ENCODE data around the gene IL4R. TPM values are rescaled to one million over a fixed set of nuclear protein-coding genes. Genes with fewer than 3 reads are reported as not detected.

Gene IL4R
- polyA plus RNA-seq, 1 donor from 2014 or later = 0.07 TPM

DNA sequence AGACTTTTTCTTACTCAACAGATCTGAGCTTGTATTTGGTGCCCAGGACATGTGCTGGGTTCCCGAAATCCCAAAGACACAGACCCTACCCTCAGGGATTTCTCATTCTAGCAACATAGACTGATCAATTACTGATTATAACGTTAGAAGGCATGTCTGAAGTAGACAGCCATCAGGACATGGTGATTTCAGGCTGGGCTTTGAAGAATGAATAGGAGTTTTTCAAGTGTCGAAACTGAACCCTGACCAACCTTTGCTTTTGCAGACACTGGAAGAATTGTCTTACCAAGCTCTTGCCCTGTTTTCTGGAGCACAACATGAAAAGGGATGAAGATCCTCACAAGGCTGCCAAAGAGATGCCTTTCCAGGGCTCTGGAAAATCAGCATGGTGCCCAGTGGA lies 48.2 kb downstream of the IL4R start:
- no peak for TF ChIP-seq EZH2 (IDR thresholded peaks at IDR 0.05; ENCODE audit: borderline replicate concordance, insufficient read depth, low read length, poor library complexity, severe bottlenecking)
- TF ChIP-seq EP300 (conservative IDR thresholded peaks at IDR 0.05; ENCODE audit: poor library complexity, severe bottlenecking) = no peak
- TF ChIP-seq, protein P1, sequence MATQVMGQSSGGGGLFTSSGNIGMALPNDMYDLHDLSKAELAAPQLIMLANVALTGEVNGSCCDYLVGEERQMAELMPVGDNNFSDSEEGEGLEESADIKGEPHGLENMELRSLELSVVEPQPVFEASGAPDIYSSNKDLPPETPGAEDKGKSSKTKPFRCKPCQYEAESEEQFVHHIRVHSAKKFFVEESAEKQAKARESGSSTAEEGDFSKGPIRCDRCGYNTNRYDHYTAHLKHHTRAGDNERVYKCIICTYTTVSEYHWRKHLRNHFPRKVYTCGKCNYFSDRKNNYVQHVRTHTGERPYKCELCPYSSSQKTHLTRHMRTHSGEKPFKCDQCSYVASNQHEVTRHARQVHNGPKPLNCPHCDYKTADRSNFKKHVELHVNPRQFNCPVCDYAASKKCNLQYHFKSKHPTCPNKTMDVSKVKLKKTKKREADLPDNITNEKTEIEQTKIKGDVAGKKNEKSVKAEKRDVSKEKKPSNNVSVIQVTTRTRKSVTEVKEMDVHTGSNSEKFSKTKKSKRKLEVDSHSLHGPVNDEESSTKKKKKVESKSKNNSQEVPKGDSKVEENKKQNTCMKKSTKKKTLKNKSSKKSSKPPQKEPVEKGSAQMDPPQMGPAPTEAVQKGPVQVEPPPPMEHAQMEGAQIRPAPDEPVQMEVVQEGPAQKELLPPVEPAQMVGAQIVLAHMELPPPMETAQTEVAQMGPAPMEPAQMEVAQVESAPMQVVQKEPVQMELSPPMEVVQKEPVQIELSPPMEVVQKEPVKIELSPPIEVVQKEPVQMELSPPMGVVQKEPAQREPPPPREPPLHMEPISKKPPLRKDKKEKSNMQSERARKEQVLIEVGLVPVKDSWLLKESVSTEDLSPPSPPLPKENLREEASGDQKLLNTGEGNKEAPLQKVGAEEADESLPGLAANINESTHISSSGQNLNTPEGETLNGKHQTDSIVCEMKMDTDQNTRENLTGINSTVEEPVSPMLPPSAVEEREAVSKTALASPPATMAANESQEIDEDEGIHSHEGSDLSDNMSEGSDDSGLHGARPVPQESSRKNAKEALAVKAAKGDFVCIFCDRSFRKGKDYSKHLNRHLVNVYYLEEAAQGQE (IDR thresholded peaks at IDR 0.05; ENCODE audit: borderline replicate concordance) = no peak
- TF ChIP-seq SMC3 (conservative IDR thresholded peaks at IDR 0.05; ENCODE audit: poor library complexity) = no peak
- TF ChIP-seq POLR2AphosphoS5 (IDR thresholded peaks at IDR 0.05) = no peak
- TF ChIP-seq, protein P2, sequence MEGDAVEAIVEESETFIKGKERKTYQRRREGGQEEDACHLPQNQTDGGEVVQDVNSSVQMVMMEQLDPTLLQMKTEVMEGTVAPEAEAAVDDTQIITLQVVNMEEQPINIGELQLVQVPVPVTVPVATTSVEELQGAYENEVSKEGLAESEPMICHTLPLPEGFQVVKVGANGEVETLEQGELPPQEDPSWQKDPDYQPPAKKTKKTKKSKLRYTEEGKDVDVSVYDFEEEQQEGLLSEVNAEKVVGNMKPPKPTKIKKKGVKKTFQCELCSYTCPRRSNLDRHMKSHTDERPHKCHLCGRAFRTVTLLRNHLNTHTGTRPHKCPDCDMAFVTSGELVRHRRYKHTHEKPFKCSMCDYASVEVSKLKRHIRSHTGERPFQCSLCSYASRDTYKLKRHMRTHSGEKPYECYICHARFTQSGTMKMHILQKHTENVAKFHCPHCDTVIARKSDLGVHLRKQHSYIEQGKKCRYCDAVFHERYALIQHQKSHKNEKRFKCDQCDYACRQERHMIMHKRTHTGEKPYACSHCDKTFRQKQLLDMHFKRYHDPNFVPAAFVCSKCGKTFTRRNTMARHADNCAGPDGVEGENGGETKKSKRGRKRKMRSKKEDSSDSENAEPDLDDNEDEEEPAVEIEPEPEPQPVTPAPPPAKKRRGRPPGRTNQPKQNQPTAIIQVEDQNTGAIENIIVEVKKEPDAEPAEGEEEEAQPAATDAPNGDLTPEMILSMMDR (IDR thresholded peaks at IDR 0.05; ENCODE audit: poor library complexity, severe bottlenecking) = no peak
- no peak for TF ChIP-seq TAF1 (IDR thresholded peaks at IDR 0.05; ENCODE audit: low read depth)
- no peak for TF ChIP-seq MXI1 (conservative IDR thresholded peaks at IDR 0.05; ENCODE audit: poor library complexity, severe bottlenecking)
- TF ChIP-seq RAD21 (conservative IDR thresholded peaks at IDR 0.05) = no peak
- Histone ChIP-seq H3K9me3 (ENCODE audit: low read length) (no peaks in the 10 kb centered on the region), H3K27ac (ENCODE audit: low read length) (no peak overlapping the region), H3K9me2 (ENCODE audit: insufficient read depth, low read length) (no peaks in the 10 kb centered on the region), H3K79me2 (replicated peaks; ENCODE audit: insufficient read depth, low read length) (no peaks in the 10 kb centered on the region), H3K27me3 (ENCODE audit: insufficient read depth, low read depth, low read length) (no peaks in the 10 kb centered on the region), H3K9ac (ENCODE audit: low read length) (no peak overlapping the region), H3K4me2 (ENCODE audit: low read length) (no peak overlapping the region), H4K20me1 (ENCODE audit: insufficient read depth) (no peaks in the 10 kb centered on the region), H3F3A (ENCODE audit: insufficient read depth, low read length, poor library complexity, severe bottlenecking) (no peaks in the 10 kb centered on the region), H3K4me3 (ENCODE audit: low read length) (no peak overlapping the region), H3K36me3 (ENCODE audit: insufficient read depth, low read length) (no peaks in the 10 kb centered on the region), H2AFZ (ENCODE audit: low read depth, low read length) (no peak overlapping the region)

DNA sequence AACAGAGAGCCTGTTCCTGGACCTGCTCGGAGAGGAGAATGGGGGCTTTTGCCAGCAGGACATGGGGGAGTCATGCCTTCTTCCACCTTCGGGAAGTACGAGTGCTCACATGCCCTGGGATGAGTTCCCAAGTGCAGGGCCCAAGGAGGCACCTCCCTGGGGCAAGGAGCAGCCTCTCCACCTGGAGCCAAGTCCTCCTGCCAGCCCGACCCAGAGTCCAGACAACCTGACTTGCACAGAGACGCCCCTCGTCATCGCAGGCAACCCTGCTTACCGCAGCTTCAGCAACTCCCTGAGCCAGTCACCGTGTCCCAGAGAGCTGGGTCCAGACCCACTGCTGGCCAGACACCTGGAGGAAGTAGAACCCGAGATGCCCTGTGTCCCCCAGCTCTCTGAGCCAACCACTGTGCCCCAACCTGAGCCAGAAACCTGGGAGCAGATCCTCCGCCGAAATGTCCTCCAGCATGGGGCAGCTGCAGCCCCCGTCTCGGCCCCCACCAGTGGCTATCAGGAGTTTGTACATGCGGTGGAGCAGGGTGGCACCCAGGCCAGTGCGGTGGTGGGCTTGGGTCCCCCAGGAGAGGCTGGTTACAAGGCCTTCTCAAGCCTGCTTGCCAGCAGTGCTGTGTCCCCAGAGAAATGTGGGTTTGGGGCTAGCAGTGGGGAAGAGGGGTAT lies 48.9 kb downstream of the IL4R start:
- TF ChIP-seq SMC3 (conservative IDR thresholded peaks at IDR 0.05; ENCODE audit: poor library complexity) (no peak), EP300 (conservative IDR thresholded peaks at IDR 0.05; ENCODE audit: poor library complexity, severe bottlenecking) (no peak), RAD21 (conservative IDR thresholded peaks at IDR 0.05) (no peak), EZH2 (IDR thresholded peaks at IDR 0.05; ENCODE audit: borderline replicate concordance, insufficient read depth, low read length, poor library complexity, severe bottlenecking) (no peak), POLR2AphosphoS5 (IDR thresholded peaks at IDR 0.05) (no peak), TAF1 (IDR thresholded peaks at IDR 0.05; ENCODE audit: low read depth) (no peak), MXI1 (conservative IDR thresholded peaks at IDR 0.05; ENCODE audit: poor library complexity, severe bottlenecking) (no peak)
- TF ChIP-seq, protein P1 (IDR thresholded peaks at IDR 0.05; ENCODE audit: borderline replicate concordance) = no peak
- TF ChIP-seq, protein P2 (IDR thresholded peaks at IDR 0.05; ENCODE audit: poor library complexity, severe bottlenecking) = no peak
- no peaks in the 10 kb centered on the region for H3K9me2 ChIP-seq (ENCODE audit: insufficient read depth, low read length)
- no peak overlapping the region for H3K4me3 ChIP-seq (ENCODE audit: low read length)
- no peaks in the 10 kb centered on the region for H3F3A ChIP-seq (ENCODE audit: insufficient read depth, low read length, poor library complexity, severe bottlenecking)
- H3K36me3 ChIP-seq (ENCODE audit: insufficient read depth, low read length) = no peaks in the 10 kb centered on the region
- H4K20me1 ChIP-seq (ENCODE audit: insufficient read depth) = no peaks in the 10 kb centered on the region
- H3K27ac ChIP-seq (ENCODE audit: low read length) = no peak overlapping the region
- no peak overlapping the region for H3K9ac ChIP-seq (ENCODE audit: low read length)
- no peak overlapping the region for H3K4me2 ChIP-seq (ENCODE audit: low read length)
- no peaks in the 10 kb centered on the region for H3K9me3 ChIP-seq (ENCODE audit: low read length)
- no peak overlapping the region for H2AFZ ChIP-seq (ENCODE audit: low read depth, low read length)
- no peaks in the 10 kb centered on the region for H3K27me3 ChIP-seq (ENCODE audit: insufficient read depth, low read depth, low read length)
- H3K79me2 ChIP-seq (replicated peaks; ENCODE audit: insufficient read depth, low read length) = no peaks in the 10 kb centered on the region
